Right cardiac atrium (tissue), 5 donors: ENCODE data around the gene MNX1. TPM values are rescaled to one million over a fixed set of nuclear protein-coding genes. Genes with fewer than 3 reads are reported as not detected.

ENCODE experiments used
- ATAC-seq, 2 donors: fragments of 200-7000 bp; cut with Tn5 transposase; one replicate each; pipeline versions ENCODE4 v1.8.0 to v1.9.1; 2020; ENCODE audit warnings: moderate library complexity in 2 of 2, mild to moderate bottlenecking in 1 of 2
- DNase-seq, 3 donors: peaks; one replicate each; pipeline ENCODE4 v3.0.0-alpha.2; 2020
- H3K27ac ChIP-seq: one replicate; pipeline ENCODE4 v1.5.1; 2013; ENCODE audit warnings: mild to moderate bottlenecking, low read length, control low read depth, moderate library complexity
- H3K27me3 ChIP-seq: one replicate; pipeline ENCODE4 v1.6.1; 2013; ENCODE audit not compliant: control insufficient read depth, insufficient read depth
- H3K4me1 ChIP-seq: one replicate; pipeline ENCODE4 v1.6.1; 2013; ENCODE audit warnings: low read length; ENCODE audit not compliant: control insufficient read depth, insufficient read depth
- H3K4me3 ChIP-seq: one replicate; pipeline ENCODE4 v1.5.1; 2013; ENCODE audit warnings: low read length, control low read depth
- H3K9me3 ChIP-seq: one replicate; pipeline ENCODE4 v1.6.1; 2013; ENCODE audit warnings: low read length; ENCODE audit not compliant: control insufficient read depth
- WGBS: extraction: QIAGEN DNeasy Blood & Tissue Kit; methylation state at CpG from one replicate; pipeline ENCODE4 v1.1.7; 2013; 5-methylcytosine and 5-hydroxymethylcytosine counted together
- intact Hi-C, 4 donors: fragments of 100-400 bp; cut with DNase I; formaldehyde crosslinking; loops; one replicate each; pipeline versions ENCODE4 v1.11.0 to v1.14.0; 2022 to 2023
- polyA plus RNA-seq: library from polyadenylated mRNA; stranded (reverse); fragments of 200-250 nt; gene quantifications from one replicate; pipeline ENCODE4 v1.2.3, GENCODE V29; 2013
- total RNA-seq, 4 donors: library from RNA; stranded (reverse); fragmentation: NEBNext Ultra II Directional; extraction: Animal tissue kit (Norgen Biotek cat#: 25700); gene quantifications; one replicate each; pipeline ENCODE4 v1.2.1, GENCODE V29; 2021
- donor health status: healthy with polysubstance abuse.
- donor health status: DM: no; HTN: yes; CAD: no.
- donor health status: DM: no; HTN: no; CAD: no.
- donor health status: DM: no; HTN: yes; CAD: no; lungs with severe emphysema.
- donor health status: DM: yes; HTN: yes; CAD: no.

Gene MNX1
- total and polyA plus RNA-seq, 5 donors, result not detected

- no peaks in the 10 kb centered on the region for H3K4me1 ChIP-seq
- DNase-seq, result no peak
- H3K9me3 ChIP-seq, result no peaks in the 10 kb centered on the region
- WGBS, result 4% methylated on average over 38 of the region's 38 CpGs
- intact Hi-C loops, result no loop called here
- H3K27me3 ChIP-seq, result peaks cover 7% of the 10 kb centered on the region
- no peak for ATAC-seq
- peak overlapping the region; percentile 16 for H3K4me3 ChIP-seq
- H3K27ac ChIP-seq, result no peak overlapping the region
These were observed 10.1 kb upstream of the MNX1 start for GRCh38 chr7:157020514-157021070.

- no peak for ATAC-seq
- Histone ChIP-seq H3K4me1 (no peaks in the 10 kb centered on the region), H3K4me3 (no peak overlapping the region), H3K9me3 (no peaks in the 10 kb centered on the region), H3K27me3 (peaks cover 1% of the 10 kb centered on the region), H3K27ac (no peak overlapping the region)
- intact Hi-C loops, result no loop called here
- DNase-seq, result no peak
- WGBS, result 10% methylated on average over 25 of the region's 25 CpGs
These were observed 9.4 kb upstream of the MNX1 start for GRCh38 chr7:157019718-157020451.

- ATAC-seq (no peak), DNase-seq (no peak)
- 2% methylated on average over 50 of the region's 50 CpGs for WGBS
- Histone ChIP-seq H3K4me3 (no peak overlapping the region), H3K4me1 (no peaks in the 10 kb centered on the region), H3K27me3 (no peaks in the 10 kb centered on the region), H3K9me3 (no peaks in the 10 kb centered on the region), H3K27ac (no peak overlapping the region)
- intact Hi-C loops, result no loop called here
These were observed 8.6 kb upstream of the MNX1 start for GRCh38 chr7:157018997-157019608.

GRCh38 chr7:157018328-157018996 lies 8.0 kb upstream of the MNX1 start:
- intact Hi-C loops, result no loop called here
- no peaks in the 10 kb centered on the region for H3K4me1 ChIP-seq
- H3K27ac ChIP-seq, result no peak overlapping the region
- ATAC-seq (no peak), DNase-seq (no peak)
- 3% methylated on average over 49 of the region's 49 CpGs for WGBS
- H3K9me3 ChIP-seq, result no peaks in the 10 kb centered on the region
- no peak overlapping the region for H3K4me3 ChIP-seq
- no peaks in the 10 kb centered on the region for H3K27me3 ChIP-seq

GRCh38 chr7:157017603-157018327 lies 7.3 kb upstream of the MNX1 start:
- intact Hi-C loops, result no loop called here
- Histone ChIP-seq H3K4me3 (no peak overlapping the region), H3K9me3 (no peaks in the 10 kb centered on the region), H3K27ac (no peak overlapping the region), H3K27me3 (peaks cover 2% of the 10 kb centered on the region), H3K4me1 (no peaks in the 10 kb centered on the region)
- DNase-seq (no peak), ATAC-seq (no peak)
- 2% methylated on average over 48 of the region's 48 CpGs for WGBS

GRCh38 chr7:157017149-157017548 lies 6.7 kb upstream of the MNX1 start:
- WGBS, result 5% methylated on average over 11 of the region's 11 CpGs
- H3K4me1 ChIP-seq, result no peaks in the 10 kb centered on the region
- H3K27ac ChIP-seq, result no peak overlapping the region
- H3K4me3 ChIP-seq, result no peak overlapping the region
- peaks cover 2% of the 10 kb centered on the region for H3K27me3 ChIP-seq
- no peaks in the 10 kb centered on the region for H3K9me3 ChIP-seq
- DNase-seq (no peak), ATAC-seq (no peak)
- intact Hi-C loops, result no loop called here

GRCh38 chr7:157016352-157017041 lies 6.0 kb upstream of the MNX1 start:
- 4% methylated on average over 16 of the region's 16 CpGs for WGBS
- Histone ChIP-seq H3K9me3 (no peaks in the 10 kb centered on the region), H3K27me3 (peaks cover 2% of the 10 kb centered on the region), H3K4me1 (no peaks in the 10 kb centered on the region), H3K4me3 (no peak overlapping the region), H3K27ac (no peak overlapping the region)
- ATAC-seq (no peak), DNase-seq (no peak)
- intact Hi-C loops, result no loop called here

- ATAC-seq, result no peak
- Histone ChIP-seq H3K9me3 (no peaks in the 10 kb centered on the region), H3K4me3 (no peak overlapping the region), H3K27ac (no peak overlapping the region), H3K27me3 (peaks cover 2% of the 10 kb centered on the region), H3K4me1 (no peaks in the 10 kb centered on the region)
- DNase-seq, result no peak
- intact Hi-C loops, result no loop called here
- WGBS, result 3% methylated on average over 11 of the region's 11 CpGs
These were observed 5.5 kb upstream of the MNX1 start for GRCh38 chr7:157016024-157016351.

GRCh38 chr7:157014635-157015555 lies 4.4 kb upstream of the MNX1 start:
- 18% methylated on average over 12 of the region's 12 CpGs for WGBS
- intact Hi-C loops, result no loop called here
- H3K4me1 ChIP-seq, result no peaks in the 10 kb centered on the region
- ATAC-seq (no peak), DNase-seq (no peak)
- no peak overlapping the region for H3K27ac ChIP-seq
- no peaks in the 10 kb centered on the region for H3K9me3 ChIP-seq
- peaks cover 2% of the 10 kb centered on the region for H3K27me3 ChIP-seq
- no peak overlapping the region for H3K4me3 ChIP-seq
